K562 (cell line): ENCODE data around the gene TAF4. TPM values are rescaled to one million over a fixed set of nuclear protein-coding genes. Genes with fewer than 3 reads are reported as not detected.

ENCODE experiments used
- ATAC-seq: fragments of 200-7000 bp; cut with Tn5 transposase; 3 replicates; pipeline ENCODE4 v1.9.1; 2020; ENCODE audit warnings: moderate library complexity
- BruUV-seq: library from RNA; stranded (reverse); fragments of 400-500 nt; replicated peaks from 2 replicates; lab custom pipeline; 2021; lab: Mats Ljungman, UMichigan
- CTCF ChIA-PET: fragments of 300-600 bp; formaldehyde crosslinking; extraction: SDS; loops from one replicate; lab custom pipeline; 2021; ENCODE audit warnings: low intra/inter-chr PET ratio; lab: Yijun Ruan, JAX
- POLR2A ChIA-PET: fragments of 300-600, 350-650 bp; sonication (Branson Sonifier 250); formaldehyde crosslinking; extraction: SDS; loops from one replicate; lab custom pipeline; 2021; ENCODE audit warnings: antibody characterized with exemption, inconsistent platforms; lab: Yijun Ruan, JAX
- DNase-seq, 4 experiments: peaks; one replicate each; pipeline versions ENCODE4 v3.0.0 to v3.0.0-alpha.2; 2011 to 2018; ENCODE audit warnings: low spot score in 3 of 4, mixed read lengths in 3 of 4; ENCODE audit errors: extremely low read depth in 1 of 4
- FAIRE-seq: peaks from 2 replicates; lab custom pipeline; 2011; peaks lifted over from hg19 to GRCh38; lab: Jason Lieb, UNC
- H2AFZ ChIP-seq: 2 replicates; pipeline ENCODE4 v1.6.0; 2011; ENCODE audit warnings: low read depth, low read length, control low read depth, inconsistent platforms
- H3K27ac ChIP-seq: fragments of 200-600 bp; 3 replicates; pipeline ENCODE4 v1.8.0; 2011; ENCODE audit warnings: low read depth, mild to moderate bottlenecking, control low read depth, inconsistent platforms, low read length, moderate library complexity, mixed read lengths; ENCODE audit errors: extremely low read depth
- H3K27me3 ChIP-seq, 2 experiments: fragments of 300-600 bp in 1 of 2; 2 replicates in 1 of 2; 3 replicates in 1 of 2; pipeline versions ENCODE4 v1.6.0 to v1.8.0; 2011; ENCODE audit warnings: inconsistent platforms in 2 of 2, low read length in 2 of 2, mild to moderate bottlenecking in 1 of 2, mixed read lengths in 1 of 2, moderate library complexity in 1 of 2; ENCODE audit not compliant: control insufficient read depth in 2 of 2, insufficient read depth in 2 of 2
- H3K36me3 ChIP-seq: fragments of 300-600 bp; 3 replicates; pipeline ENCODE4 v1.8.0; 2011; ENCODE audit warnings: mild to moderate bottlenecking, low read length, inconsistent platforms; ENCODE audit not compliant: control insufficient read depth, insufficient read depth
- H3K4me1 ChIP-seq, 2 experiments: fragments of 200-600 bp in 1 of 2; replicated peaks in 1 of 2; 2 replicates in 1 of 2; 3 replicates in 1 of 2; pipeline versions ENCODE4 v1.5.1 to v1.8.0; 2011; ENCODE audit warnings: inconsistent platforms in 2 of 2, low read length in 2 of 2, mild to moderate bottlenecking in 1 of 2, mixed read lengths in 1 of 2, moderate library complexity in 1 of 2; ENCODE audit not compliant: control insufficient read depth in 2 of 2, insufficient read depth in 2 of 2
- H3K4me2 ChIP-seq: 2 replicates; pipeline ENCODE4 v1.6.1; 2011; ENCODE audit warnings: low read length, control low read depth, inconsistent platforms, mixed read lengths; ENCODE audit not compliant: insufficient read depth
- H3K4me3 ChIP-seq: fragments of 200-600 bp; sonication (generic), shearing (Covaris generic); 2 replicates; pipeline ENCODE4 v1.5.1; 2016; ENCODE audit warnings: control low read depth, inconsistent platforms
- H3K79me2 ChIP-seq: fragments of 200-600 bp; 3 replicates; pipeline ENCODE4 v1.8.0; 2011; ENCODE audit warnings: low read length, inconsistent platforms; ENCODE audit not compliant: control insufficient read depth, insufficient read depth
- H3K9ac ChIP-seq, 2 experiments: 2 replicates each; pipeline versions ENCODE4 v1.6.0 to v1.6.1; 2011; ENCODE audit warnings: low read depth in 2 of 2, low read length in 2 of 2, control low read depth in 1 of 2, inconsistent platforms in 1 of 2, mild to moderate bottlenecking in 1 of 2, mixed read lengths in 1 of 2; ENCODE audit not compliant: insufficient read depth in 1 of 2
- H3K9me1 ChIP-seq: one replicate; pipeline ENCODE4 v1.6.0; 2011; ENCODE audit warnings: inconsistent platforms, mild to moderate bottlenecking, low read length, moderate library complexity; ENCODE audit not compliant: control insufficient read depth, insufficient read depth
- H3K9me3 ChIP-seq: replicated peaks from 2 replicates; pipeline ENCODE4 v1.5.1; 2011; ENCODE audit warnings: low read depth, low read length, inconsistent platforms; ENCODE audit not compliant: control insufficient read depth, insufficient read depth
- H4K20me1 ChIP-seq: replicated peaks from 2 replicates; pipeline ENCODE4 v1.6.1; 2011; ENCODE audit warnings: low read length, inconsistent platforms, mixed read lengths; ENCODE audit not compliant: control insufficient read depth, insufficient read depth
- CREBBP ChIP-seq: IDR thresholded peaks from one replicate; pipeline ENCODE4 v1.6.1; 2012; ENCODE audit warnings: low read depth, mild to moderate bottlenecking, control low read depth, inconsistent platforms, low read length
- HDAC3 ChIP-seq: fragments of 450-650 bp; IDR thresholded peaks from 2 replicates; pipeline ENCODE4 v1.6.1; 2018; ENCODE audit warnings: borderline replicate concordance, mild to moderate bottlenecking, moderate library complexity; ENCODE audit not compliant: partially characterized antibody
- TEAD2 ChIP-seq: fragments of 450-650 bp; IDR thresholded peaks from 2 replicates; pipeline ENCODE4 v1.6.1; 2016; ENCODE audit warnings: missing genetic modification characterization, control low read depth, missing compliant biosample characterization
- ZEB2 ChIP-seq: fragments of 450-650 bp; IDR thresholded peaks from 2 replicates; pipeline ENCODE4 v1.6.1; 2016
- WGBS: fragments of 100-300 bp; shearing (Covaris generic); methylation state at CpG from one replicate; pipeline ENCODE4 v1.1.6; 2016; ENCODE audit warnings: low coverage, mixed read lengths; ENCODE audit not compliant: insufficient coverage; ENCODE audit errors: missing lambda C conversion rate; 5-methylcytosine and 5-hydroxymethylcytosine counted together
- in situ Hi-C: fragments of 300-500 bp; cut with MboI; formaldehyde crosslinking; loops from 4 replicates; pipeline ENCODE4 v1.15.0; 2018; ENCODE audit warnings: inconsistent platforms, mixed read lengths
- intact Hi-C: fragments of 100-400 bp; cut with micrococcal nuclease; formaldehyde crosslinking; loops from 2 replicates; pipeline ENCODE4 v1.14.2; 2022
- polyA plus RNA-seq, 8 experiments: library from polyadenylated mRNA; depleted of rRNA in 4 of 8; stranded (reverse) in 5 of 8; unstranded in 3 of 8; fragments of >200 nt; fragmentation: Nextera tagmentation in 2 of 8; fragmentation: Illumina TruSeq in 1 of 8; extraction: Ambion mirVana in 2 of 8; extraction: Trizol in 1 of 8; gene quantifications; 2 replicates each; pipeline versions ENCODE4 v1.2.1 to v1.2.3, GENCODE V29; 2011 to 2014; ENCODE audit warnings: inconsistent platforms in 1 of 8, missing spikeins in 1 of 8
- total RNA-seq, 7 experiments: library from RNA; depleted of rRNA in 6 of 7; stranded (reverse); fragments of >200 nt in 6 of 7; fragmentation: Illumina TruSeq in 2 of 7; extraction: Trizol in 2 of 7; gene quantifications; 2 replicates each; pipeline versions ENCODE4 v1.2.1 to v1.2.3, GENCODE V29; 2011 to 2021; ENCODE audit warnings: low replicate concordance in 1 of 7
- TF ChIP-seq, protein P1 (sequence below): fragments of 450-650 bp; formaldehyde crosslinking; IDR thresholded peaks from 2 replicates; pipeline ENCODE4 v1.4.0; 2020; ENCODE audit warnings: mild to moderate bottlenecking, moderate library complexity

Gene TAF4
- total and polyA plus RNA-seq, 9 of the 15 experiments (the other 6 are each of a cell fraction or from before 2014, with no cell fraction given): 0.44 to 28.3 (median 5.6) TPM

- FAIRE-seq (no peak), DNase-seq (peak in 1 of 4 experiments; percentile 8), ATAC-seq (no peak)
- H4K20me1 ChIP-seq: peaks cover 43% of the 10 kb centered on the region
- no peak overlapping the region for H3K4me3 ChIP-seq
- intact Hi-C loops: no loop called here
- CTCF ChIA-PET: no interaction called here
- peaks cover 87% of the 10 kb centered on the region for H3K79me2 ChIP-seq
- H3K36me3 ChIP-seq: peaks cover 41% of the 10 kb centered on the region
- 94% methylated on average over 10 of the region's 11 CpGs for WGBS
- H3K4me2 ChIP-seq: no peak overlapping the region
- H3K27ac ChIP-seq: no peak overlapping the region
- H3K4me1 ChIP-seq: peaks cover 11 to 29% of the 10 kb centered on the region in 2 experiments
- no peaks in the 10 kb centered on the region for H3K27me3 ChIP-seq
- no peak overlapping the region for H3K9ac ChIP-seq
- H3K9me3 ChIP-seq: no peaks in the 10 kb centered on the region
- H3K9me1 ChIP-seq: peaks cover 10% of the 10 kb centered on the region
- TF ChIP-seq HDAC3 (no peak), TEAD2 (tag) (no peak), ZEB2 (no peak), CREBBP (no peak)
- TF ChIP-seq, protein P1, sequence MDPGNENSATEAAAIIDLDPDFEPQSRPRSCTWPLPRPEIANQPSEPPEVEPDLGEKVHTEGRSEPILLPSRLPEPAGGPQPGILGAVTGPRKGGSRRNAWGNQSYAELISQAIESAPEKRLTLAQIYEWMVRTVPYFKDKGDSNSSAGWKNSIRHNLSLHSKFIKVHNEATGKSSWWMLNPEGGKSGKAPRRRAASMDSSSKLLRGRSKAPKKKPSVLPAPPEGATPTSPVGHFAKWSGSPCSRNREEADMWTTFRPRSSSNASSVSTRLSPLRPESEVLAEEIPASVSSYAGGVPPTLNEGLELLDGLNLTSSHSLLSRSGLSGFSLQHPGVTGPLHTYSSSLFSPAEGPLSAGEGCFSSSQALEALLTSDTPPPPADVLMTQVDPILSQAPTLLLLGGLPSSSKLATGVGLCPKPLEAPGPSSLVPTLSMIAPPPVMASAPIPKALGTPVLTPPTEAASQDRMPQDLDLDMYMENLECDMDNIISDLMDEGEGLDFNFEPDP (CRISPR knock-in tag): no peak
- TF ChIP-seq, all 486 proteins: peak for 0
- BruUV-seq: no TSS peak
- in situ Hi-C loops: no loop called here
- H2AFZ ChIP-seq: no peak overlapping the region
- POLR2A ChIA-PET: no interaction called here
Observed at GRCh38 chr20:62058941-62059340, 6.7 kb downstream of the TAF4 start.
